ENCODE results near the gene HRH1. TPM values are rescaled to one million over a fixed set of nuclear protein-coding genes. Genes with fewer than 3 reads are reported as not detected.
"Not testable (repeated sequence)": the region's sequence is repeated elsewhere in the genome, so short reads cannot be mapped to it uniquely, and the experiment has no call there.

HRH1 gene
- total RNA-seq, 2 donors from 2014 or later = 1.6 to 3.5 TPM

- H3K27ac ChIP-seq = no peak overlapping the region
- no peaks in the 10 kb centered on the region for H3K27me3 ChIP-seq
- H3K4me3 ChIP-seq = no peak overlapping the region
- peak; percentile 53 for DNase-seq (ENCODE audit: low spot score)
- H3K4me1 ChIP-seq = no peaks in the 10 kb centered on the region
- peaks cover 0 to 11% of the 10 kb centered on the region in 2 donors for H3K9me3 ChIP-seq
- TF ChIP-seq CTCF (IDR thresholded peaks at IDR 0.05) = no peak
- H3K36me3 ChIP-seq = no peaks in the 10 kb centered on the region
Observed at GRCh38 chr3:11120091-11120805, 34.0 kb upstream of the HRH1 start.

- Histone ChIP-seq H3K27me3 (no peaks in the 10 kb centered on the region), H3K4me1 (no peaks in the 10 kb centered on the region), H3K27ac (no peak overlapping the region), H3K36me3 (no peaks in the 10 kb centered on the region), H3K4me3 (no peak overlapping the region), H3K9me3 (peaks cover 0 to 11% of the 10 kb centered on the region in 2 donors)
- TF ChIP-seq CTCF (IDR thresholded peaks at IDR 0.05) = no peak
- DNase-seq (ENCODE audit: low spot score) = no peak
Observed at GRCh38 chr3:11126653-11127052, 27.6 kb upstream of the HRH1 start.

DNA sequence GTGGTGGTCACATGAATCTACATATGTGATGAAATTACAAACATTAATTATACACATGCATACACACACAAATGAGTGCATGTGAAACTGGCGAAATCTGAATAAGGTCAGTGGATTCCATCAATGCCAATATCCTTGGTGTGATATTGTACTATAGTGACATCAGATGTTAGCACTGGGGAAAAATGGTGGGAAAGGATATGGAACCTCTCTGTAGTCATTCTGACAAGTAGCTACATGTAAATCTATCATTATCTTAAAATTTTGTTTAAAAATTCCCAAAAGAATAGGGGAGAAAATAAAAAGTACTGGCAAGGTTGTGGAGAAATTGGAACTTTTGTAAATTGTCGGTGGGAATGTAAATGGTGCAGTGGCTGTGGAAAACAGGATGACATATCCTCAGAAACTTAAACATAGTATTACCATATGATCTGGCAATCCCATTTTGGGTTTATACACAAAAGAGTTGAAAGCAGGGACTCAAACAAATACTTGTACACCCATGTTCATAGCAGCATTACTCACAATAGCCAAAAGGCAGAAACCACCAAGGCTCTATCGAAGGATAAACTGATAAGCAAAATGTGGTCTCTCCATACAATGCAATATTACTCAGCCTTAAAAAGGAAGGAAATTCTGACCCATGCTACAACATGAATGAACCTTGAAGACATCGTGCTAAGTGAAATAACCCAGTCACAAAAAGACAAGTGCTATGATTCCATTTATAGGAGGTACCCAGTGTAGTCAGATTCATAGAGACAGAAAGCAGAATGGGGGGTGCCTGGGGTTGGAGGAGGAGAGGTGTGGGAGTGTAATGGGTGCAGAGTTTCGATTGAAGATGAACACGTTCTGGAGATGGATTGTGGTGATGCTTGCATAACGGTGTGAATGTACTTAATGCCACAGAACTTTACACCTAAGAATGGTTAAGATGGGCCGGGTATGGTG is 25.3 kb upstream of the HRH1 start:
- Histone ChIP-seq H3K36me3 (no peaks in the 10 kb centered on the region), H3K27me3 (no peaks in the 10 kb centered on the region), H3K27ac (no peak overlapping the region), H3K4me1 (no peaks in the 10 kb centered on the region), H3K4me3 (no peak overlapping the region), H3K9me3 (no peaks in the 10 kb centered on the region)
- TF ChIP-seq CTCF (IDR thresholded peaks at IDR 0.05) = no peak
- no peak for DNase-seq (ENCODE audit: low spot score)

- H3K36me3 ChIP-seq = no peaks in the 10 kb centered on the region
- H3K27ac ChIP-seq = no peak overlapping the region
Observed at GRCh38 chr3:11130385-11130784, 23.9 kb upstream of the HRH1 start.

GRCh38 chr3:11131371-11131770 is 22.9 kb upstream of the HRH1 start:
- no peaks in the 10 kb centered on the region for H3K9me3 ChIP-seq
- no peaks in the 10 kb centered on the region for H3K4me1 ChIP-seq
- no peak overlapping the region for H3K27ac ChIP-seq
- H3K36me3 ChIP-seq = no peaks in the 10 kb centered on the region
- no peak overlapping the region for H3K4me3 ChIP-seq
- no peak for TF ChIP-seq CTCF (IDR thresholded peaks at IDR 0.05)
- H3K27me3 ChIP-seq = no peaks in the 10 kb centered on the region
- DNase-seq (ENCODE audit: low spot score) = peak; percentile 21

More at GRCh38 chr3:11130385-11130784, 23.9 kb upstream of the HRH1 start:
- DNase-seq (ENCODE audit: low spot score) = no peak
- H3K4me3 ChIP-seq = no peak overlapping the region
- no peak for TF ChIP-seq CTCF (IDR thresholded peaks at IDR 0.05)
- H3K4me1 ChIP-seq = no peaks in the 10 kb centered on the region
- H3K27me3 ChIP-seq = no peaks in the 10 kb centered on the region
- H3K9me3 ChIP-seq = no peaks in the 10 kb centered on the region

DNA sequence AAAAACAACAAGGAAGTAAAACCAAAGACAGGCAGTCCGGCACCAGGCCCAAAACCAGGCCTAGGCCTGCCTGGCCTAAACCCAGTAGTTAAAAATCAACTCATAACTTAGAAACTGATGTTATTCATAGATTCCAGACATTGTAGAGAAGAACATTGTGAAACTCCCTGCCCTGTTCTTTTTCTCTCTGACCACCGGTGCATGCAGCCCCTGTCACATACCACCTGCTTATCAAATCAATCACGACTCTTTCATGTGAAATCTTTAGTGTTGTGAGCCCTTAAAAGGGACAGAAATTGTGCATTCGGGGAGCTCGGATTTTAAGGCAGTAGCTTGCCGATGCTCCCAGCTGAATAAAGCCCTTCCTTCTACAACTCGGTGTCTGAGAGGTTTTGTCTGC is 22.4 kb upstream of the HRH1 start:
- H3K4me3 ChIP-seq, H3K27me3 ChIP-seq, H3K9me3 ChIP-seq, H3K27ac ChIP-seq, H3K36me3 ChIP-seq, H3K4me1 ChIP-seq: not testable (repeated sequence)
- DNase-seq (ENCODE audit: low spot score) = peak; percentile 32
